Endothelial cell of umbilical vein (primary cell): Measurements from ENCODE around the gene TTYH3. TPM values are rescaled to one million over a fixed set of nuclear protein-coding genes. Genes with fewer than 3 reads are reported as not detected.

Source experiments
- BruUV-seq: library from RNA; stranded (reverse); fragments of 400-500 nt; replicated peaks from 2 replicates; lab custom pipeline; 2021; lab: Mats Ljungman, UMichigan
- CTCF ChIA-PET: fragments of 300-600, 350-600 bp; sonication (Branson Sonifier 250); formaldehyde crosslinking; loops from one replicate; lab custom pipeline; 2021; ENCODE audit warnings: antibody characterized with exemption, inconsistent platforms; lab: Charles Lee
- POLR2A ChIA-PET: fragments of 300-600, 350-600 bp; sonication (Branson Sonifier 250); formaldehyde crosslinking; loops from one replicate; lab custom pipeline; 2021; ENCODE audit warnings: antibody characterized with exemption, inconsistent platforms; lab: Charles Lee
- DNase-seq: peaks from one replicate; pipeline ENCODE4 v3.0.0-alpha.2; 2011; ENCODE audit warnings: low read depth, low spot score
- FAIRE-seq: peaks from 2 replicates; lab custom pipeline; 2011; peaks lifted over from hg19 to GRCh38; lab: Jason Lieb, UNC
- H2AFZ ChIP-seq: 2 replicates; pipeline ENCODE4 v1.6.0; 2012; ENCODE audit warnings: low read depth, low read length, control low read depth, inconsistent platforms
- H3K27ac ChIP-seq: 2 replicates; pipeline ENCODE4 v1.5.1; 2011; ENCODE audit warnings: low read depth, mild to moderate bottlenecking, control low read depth, low read length, moderate library complexity; ENCODE audit not compliant: insufficient read depth
- H3K27me3 ChIP-seq, 2 experiments: 2 replicates each; pipeline versions ENCODE4 v1.6.0 to v1.6.1; 2011; ENCODE audit warnings: low read length in 2 of 2, mixed read lengths in 1 of 2; ENCODE audit not compliant: control insufficient read depth in 2 of 2, insufficient read depth in 2 of 2
- H3K36me3 ChIP-seq, 2 experiments: 2 replicates in 1 of 2; 3 replicates in 1 of 2; pipeline ENCODE4 v1.5.1; 2011; ENCODE audit warnings: low read length in 2 of 2, mild to moderate bottlenecking in 1 of 2, moderate library complexity in 1 of 2; ENCODE audit not compliant: control insufficient read depth in 2 of 2, insufficient read depth in 2 of 2; ENCODE audit errors: extremely low read depth in 1 of 2
- H3K4me1 ChIP-seq: 3 replicates; pipeline ENCODE4 v1.5.1; 2011; ENCODE audit warnings: mild to moderate bottlenecking, low read length; ENCODE audit not compliant: control insufficient read depth, insufficient read depth; ENCODE audit errors: extremely low read depth
- H3K4me2 ChIP-seq: 2 replicates; pipeline ENCODE4 v1.6.1; 2011; ENCODE audit warnings: low read length, control low read depth, mixed read lengths; ENCODE audit not compliant: insufficient read depth
- H3K4me3 ChIP-seq, 3 experiments: fragments of 200-600 bp in 1 of 3; sonication (generic), shearing (Covaris generic) in 1 of 3; replicated peaks in 1 of 3; 2 replicates each; pipeline ENCODE4 v1.5.1; 2011 to 2016; ENCODE audit warnings: control low read depth in 3 of 3, low read length in 3 of 3, mild to moderate bottlenecking in 2 of 3, inconsistent platforms in 1 of 3, low read depth in 1 of 3, moderate library complexity in 1 of 3; ENCODE audit not compliant: insufficient read depth in 1 of 3
- H3K79me2 ChIP-seq: 2 replicates; pipeline ENCODE4 v1.6.0; 2012; ENCODE audit warnings: low read length, inconsistent platforms; ENCODE audit not compliant: control insufficient read depth, insufficient read depth
- H3K9ac ChIP-seq: replicated peaks from 2 replicates; pipeline ENCODE3; 2011; ENCODE audit warnings: low read length, control low read depth; ENCODE audit not compliant: insufficient read depth; ENCODE audit errors: extremely low read depth
- H3K9me1 ChIP-seq: replicated peaks from 3 replicates; pipeline ENCODE4 v1.6.0; 2011; ENCODE audit warnings: mild to moderate bottlenecking, low read length; ENCODE audit not compliant: control insufficient read depth, insufficient read depth; ENCODE audit errors: extremely low read depth
- H3K9me3 ChIP-seq: replicated peaks from 2 replicates; pipeline ENCODE4 v1.5.1; 2012; ENCODE audit warnings: low read length, inconsistent platforms; ENCODE audit not compliant: control insufficient read depth, insufficient read depth
- H4K20me1 ChIP-seq: replicated peaks from 2 replicates; pipeline ENCODE3; 2011; ENCODE audit warnings: mild to moderate bottlenecking, low read length; ENCODE audit not compliant: control insufficient read depth, insufficient read depth; ENCODE audit errors: extremely low read depth
- FOS ChIP-seq: IDR thresholded peaks from 2 replicates; pipeline ENCODE4 v1.6.1; 2011; ENCODE audit warnings: mild to moderate bottlenecking, low read length, moderate library complexity, borderline replicate concordance; ENCODE audit not compliant: insufficient read depth
- GATA2 ChIP-seq: IDR thresholded peaks from 2 replicates; pipeline ENCODE4 v1.7.0; 2011; ENCODE audit warnings: low read depth, mild to moderate bottlenecking, moderate library complexity, mixed read lengths, low read length; ENCODE audit not compliant: insufficient read length, insufficient read depth
- POLR2A ChIP-seq: IDR thresholded peaks from 2 replicates; pipeline ENCODE4 v1.6.1; 2012; ENCODE audit warnings: low read depth, mild to moderate bottlenecking, control low read depth, low read length
- POLR2AphosphoS5 ChIP-seq: IDR thresholded peaks from 2 replicates; pipeline ENCODE4 v1.6.1; 2012; ENCODE audit warnings: low read depth, mild to moderate bottlenecking, control low read depth, low read length, moderate library complexity; ENCODE audit not compliant: insufficient read depth
- dilution Hi-C: fragments of 300-500 bp; cut with MboI; formaldehyde crosslinking; loops from one replicate; pipeline ENCODE4 v1.15.0; 2019; ENCODE audit warnings: low sequenced_read_pairs; ENCODE audit not compliant: extremely low pct_ligation_motif_present
- intact Hi-C: fragments of 100-400 bp; cut with micrococcal nuclease; formaldehyde crosslinking; loops from one replicate; pipeline ENCODE4 v1.10.0; 2022
- polyA plus RNA-seq, 4 experiments: library from polyadenylated mRNA; depleted of rRNA in 3 of 4; stranded (reverse) in 3 of 4; unstranded in 1 of 4; fragments of >200 nt; gene quantifications; 2 replicates each; pipeline versions ENCODE4 v1.2.1 to v1.2.3, GENCODE V29; 2011 to 2012; ENCODE audit warnings: missing spikeins in 1 of 4
- total RNA-seq: library from RNA; stranded (reverse); gene quantifications from 2 replicates; pipeline ENCODE4 v1.2.3, GENCODE V29; 2021

TTYH3 gene
- total and polyA plus RNA-seq, 2 donors (not counting 3 experiments of a cell fraction or from before 2014, with no cell fraction given) = 143 to 280 TPM

DNA sequence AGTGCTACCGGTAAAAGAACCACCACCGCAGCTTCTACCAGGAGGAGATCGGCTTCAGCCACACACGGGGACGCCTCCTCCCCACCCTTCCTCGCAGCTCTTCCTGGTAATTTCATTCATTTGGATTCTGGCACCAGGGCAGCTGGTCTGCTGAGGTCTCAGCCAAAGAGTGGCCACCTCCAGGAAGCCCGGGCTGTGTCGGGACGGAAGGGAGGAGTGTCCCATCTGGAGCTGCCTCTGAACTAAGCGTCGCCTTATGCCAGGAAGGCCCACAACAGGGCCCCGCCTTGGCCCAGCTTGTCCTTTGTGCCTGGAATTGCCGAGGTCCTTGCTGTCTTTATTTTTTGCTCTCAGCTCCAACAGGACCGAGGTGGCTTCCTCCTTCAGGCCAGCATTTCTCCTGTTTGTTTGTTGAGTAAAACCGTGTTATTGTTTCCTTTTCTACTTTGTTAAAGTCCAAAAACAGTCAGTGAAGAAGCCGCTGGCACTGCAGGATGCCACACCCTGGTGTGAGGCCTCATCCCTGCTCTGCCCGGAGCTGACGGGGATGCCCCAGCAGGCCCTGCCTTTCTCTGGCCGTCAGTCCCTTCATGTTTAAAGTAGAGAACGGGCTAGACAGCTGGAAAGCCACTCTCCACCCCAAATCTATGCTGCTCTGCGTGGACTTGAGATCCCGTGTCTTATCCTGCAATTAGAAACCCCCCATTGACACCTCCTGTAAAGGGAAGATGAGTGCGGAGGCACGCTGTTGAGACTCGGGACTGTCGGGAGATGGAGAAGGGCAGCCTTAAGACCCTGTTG lies 24.5 kb upstream of the TTYH3 start:
- no peak overlapping the region for H3K4me2 ChIP-seq
- H2AFZ ChIP-seq = peak overlapping the region; percentile 41
- H3K79me2 ChIP-seq = no peaks in the 10 kb centered on the region
- DNase-seq (peak; percentile 42), FAIRE-seq (peak; percentile 88)
- dilution Hi-C loops = no loop called here
- no peaks in the 10 kb centered on the region for H3K36me3 ChIP-seq
- peak overlapping the region; percentile 32 for H3K27ac ChIP-seq
- no peaks in the 10 kb centered on the region for H4K20me1 ChIP-seq
- no peaks in the 10 kb centered on the region for H3K9me3 ChIP-seq
- no peaks in the 10 kb centered on the region for H3K27me3 ChIP-seq
- ChIA-PET CTCF (interaction anchor here (0.6 to 4.8 kb wide), 14 partner anchors 11 to 156 kb away, joined by 3 to 55 read pairs (median 5); partner anchors contain the start of gene TTYH3), POLR2A (interaction anchor here (1.2 kb wide), 1 partner anchor 23 kb away, joined by 3 read pairs; no protein-coding TSS in a partner anchor)
- peaks cover 13% of the 10 kb centered on the region for H3K4me1 ChIP-seq
- intact Hi-C loops = loop anchor here (1.0 to 5.0 kb wide), 2 partner anchors 24 to 55 kb away; partner anchors contain the start of gene TTYH3
- peak overlapping the region; percentile 14 for H3K9ac ChIP-seq
- TF ChIP-seq GATA2 = no peak
- peak; percentile 43 for TF ChIP-seq POLR2A
- TF ChIP-seq FOS = no peak
- TF ChIP-seq POLR2AphosphoS5 = peak; percentile 40
- no peaks in the 10 kb centered on the region for H3K9me1 ChIP-seq
- no peak overlapping the region for H3K4me3 ChIP-seq
- no TSS peak for BruUV-seq
